GM19468 (cell line): Measurements from ENCODE around the gene OTUD6A.

Source experiments
- ATAC-seq: cut with Tn5 transposase; IDR thresholded peaks from one replicate; pipeline ENCODE4 v1.9.1; 2021; ENCODE audit warnings: mild to moderate bottlenecking, moderate library complexity, moderate number of reproducible peaks; ENCODE audit not compliant: unreplicated experiment; ENCODE audit errors: extremely low read depth

Gene OTUD6A

GRCh38 chrX:70062076-70062475, at the start of gene OTUD6A:
OTUD6A (plus strand) TSS chrX:70062457; CDS start chrX:70062525, 68 bp downstream.
- no peak for ATAC-seq

GRCh38 chrX:70012756-70013155, 49.5 kb upstream of the OTUD6A start:
- ATAC-seq = no peak

GRCh38 chrX:70013466-70014381, 48.5 kb upstream of the OTUD6A start:
- no peak for ATAC-seq

- ATAC-seq = no peak
Observed at GRCh38 chrX:70016513-70016912, 45.7 kb upstream of the OTUD6A start.

GRCh38 chrX:70022616-70023015, 39.6 kb upstream of the OTUD6A start:
- no peak for ATAC-seq

GRCh38 chrX:70025464-70025863, 36.8 kb upstream of the OTUD6A start:
- ATAC-seq = no peak

GRCh38 chrX:70026112-70026850, 36.0 kb upstream of the OTUD6A start:
- no peak for ATAC-seq

GRCh38 chrX:70026851-70027200, 35.4 kb upstream of the OTUD6A start:
- no peak for ATAC-seq

GRCh38 chrX:70029863-70030262, 32.4 kb upstream of the OTUD6A start:
- no peak for ATAC-seq

GRCh38 chrX:70030301-70030767, 31.9 kb upstream of the OTUD6A start:
- peak; percentile 64 for ATAC-seq

GRCh38 chrX:70032792-70033191, 29.5 kb upstream of the OTUD6A start:
- no peak for ATAC-seq

- ATAC-seq = no peak
Observed at GRCh38 chrX:70033348-70034051, 28.8 kb upstream of the OTUD6A start.

GRCh38 chrX:70034646-70035045, 27.6 kb upstream of the OTUD6A start:
- ATAC-seq = no peak

- ATAC-seq = no peak
Observed at GRCh38 chrX:70038515-70038914, 23.7 kb upstream of the OTUD6A start.

GRCh38 chrX:70038951-70039350, 23.3 kb upstream of the OTUD6A start:
- no peak for ATAC-seq

GRCh38 chrX:70039758-70040157, 22.5 kb upstream of the OTUD6A start:
- no peak for ATAC-seq

GRCh38 chrX:70041993-70042392, 20.3 kb upstream of the OTUD6A start:
- ATAC-seq = no peak

GRCh38 chrX:70042399-70043371, 19.6 kb upstream of the OTUD6A start:
- no peak for ATAC-seq

- ATAC-seq = no peak
Observed at GRCh38 chrX:70043685-70044084, 18.6 kb upstream of the OTUD6A start.
